ENCODE data around the gene IPCEF1.

GRCh38 chr6:154140743-154141142 lies 215.9 kb downstream of the IPCEF1 start:
- TF ChIP-seq CTCF (conservative IDR thresholded peaks at IDR 0.05) = no peak
- no peak for TF ChIP-seq ZFX (IDR thresholded peaks at IDR 0.05)
